LNCaP clone FGC (cell line): Measurements from ENCODE around the gene CPEB4.

Experiments used
- DNase-seq: peaks from one replicate; pipeline ENCODE4 v3.0.0-alpha.2; 2011; ENCODE audit warnings: low read depth
- H3K4me3 ChIP-seq: 2 replicates; pipeline ENCODE4 v1.5.1; 2011; ENCODE audit warnings: mild to moderate bottlenecking, low read depth, low read length, control low read depth
- TF ChIP-seq, protein P1 (sequence below): IDR thresholded peaks from 2 replicates; pipeline ENCODE4 v1.5.1; 2012; ENCODE audit warnings: mild to moderate bottlenecking; ENCODE audit not compliant: control insufficient read depth, insufficient read depth; ENCODE audit errors: extremely low read depth

CPEB4 gene

DNA sequence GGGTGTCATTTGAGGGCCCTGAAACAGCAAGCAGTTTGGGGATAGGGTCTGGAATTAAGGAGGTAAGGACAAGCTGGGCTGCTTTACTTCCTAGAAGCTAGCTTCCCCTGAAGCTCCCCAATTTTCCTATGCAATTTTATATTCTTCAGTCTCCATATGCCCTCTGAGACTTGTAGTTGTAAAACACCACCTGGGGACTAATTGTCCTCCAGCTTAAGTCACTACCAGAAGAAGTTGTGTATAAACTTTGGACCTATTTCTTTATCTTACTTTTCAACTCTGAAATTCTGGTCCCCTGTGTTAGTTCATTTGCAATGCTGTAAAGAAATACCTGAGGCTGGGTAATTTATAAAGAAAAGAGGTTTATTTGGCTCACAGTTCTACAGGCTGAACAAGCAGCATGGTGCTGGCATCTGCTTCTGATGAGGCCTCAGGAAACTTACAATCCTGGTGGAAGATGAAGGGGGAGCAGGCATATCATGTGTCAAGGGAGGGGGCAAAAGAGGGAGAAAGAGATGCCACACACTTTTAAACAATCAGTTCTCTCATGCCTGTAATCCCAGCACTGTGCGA lies 41.1 kb upstream of the CPEB4 start:
- TF ChIP-seq, protein P1, sequence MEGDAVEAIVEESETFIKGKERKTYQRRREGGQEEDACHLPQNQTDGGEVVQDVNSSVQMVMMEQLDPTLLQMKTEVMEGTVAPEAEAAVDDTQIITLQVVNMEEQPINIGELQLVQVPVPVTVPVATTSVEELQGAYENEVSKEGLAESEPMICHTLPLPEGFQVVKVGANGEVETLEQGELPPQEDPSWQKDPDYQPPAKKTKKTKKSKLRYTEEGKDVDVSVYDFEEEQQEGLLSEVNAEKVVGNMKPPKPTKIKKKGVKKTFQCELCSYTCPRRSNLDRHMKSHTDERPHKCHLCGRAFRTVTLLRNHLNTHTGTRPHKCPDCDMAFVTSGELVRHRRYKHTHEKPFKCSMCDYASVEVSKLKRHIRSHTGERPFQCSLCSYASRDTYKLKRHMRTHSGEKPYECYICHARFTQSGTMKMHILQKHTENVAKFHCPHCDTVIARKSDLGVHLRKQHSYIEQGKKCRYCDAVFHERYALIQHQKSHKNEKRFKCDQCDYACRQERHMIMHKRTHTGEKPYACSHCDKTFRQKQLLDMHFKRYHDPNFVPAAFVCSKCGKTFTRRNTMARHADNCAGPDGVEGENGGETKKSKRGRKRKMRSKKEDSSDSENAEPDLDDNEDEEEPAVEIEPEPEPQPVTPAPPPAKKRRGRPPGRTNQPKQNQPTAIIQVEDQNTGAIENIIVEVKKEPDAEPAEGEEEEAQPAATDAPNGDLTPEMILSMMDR = no peak
- no peak for DNase-seq
- H3K4me3 ChIP-seq = no peak overlapping the region

DNA sequence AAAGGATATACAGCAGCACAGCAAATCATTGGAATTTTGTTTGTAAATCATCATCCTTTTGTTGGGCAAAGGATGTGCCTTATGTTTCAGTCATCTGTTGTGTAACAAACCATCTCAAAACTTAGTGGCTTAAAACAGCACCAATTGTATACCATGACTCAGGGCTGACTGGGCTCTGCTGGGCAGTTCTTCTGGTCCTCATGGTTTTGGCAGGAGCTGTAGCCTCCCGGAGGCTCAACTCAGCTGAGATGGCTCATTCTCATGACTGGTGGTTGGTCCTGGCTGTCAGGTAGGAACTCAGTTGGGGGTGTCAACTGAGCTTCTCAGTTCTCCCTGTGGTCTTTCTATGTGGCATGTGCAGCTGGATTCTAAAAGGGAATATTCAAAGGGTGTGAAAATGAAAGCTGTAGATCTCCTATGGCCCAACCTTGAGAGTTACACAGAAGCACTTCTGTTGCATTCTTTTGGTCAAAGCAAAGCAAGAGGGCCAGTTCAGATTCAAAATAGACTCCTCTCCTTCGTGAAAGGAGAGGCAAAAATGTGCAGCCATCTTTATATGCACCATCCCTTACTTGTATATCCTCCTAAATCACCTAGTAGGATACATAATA lies 39.1 kb upstream of the CPEB4 start:
- no peak for DNase-seq
- no peak overlapping the region for H3K4me3 ChIP-seq
- TF ChIP-seq, protein P1 = no peak

DNA sequence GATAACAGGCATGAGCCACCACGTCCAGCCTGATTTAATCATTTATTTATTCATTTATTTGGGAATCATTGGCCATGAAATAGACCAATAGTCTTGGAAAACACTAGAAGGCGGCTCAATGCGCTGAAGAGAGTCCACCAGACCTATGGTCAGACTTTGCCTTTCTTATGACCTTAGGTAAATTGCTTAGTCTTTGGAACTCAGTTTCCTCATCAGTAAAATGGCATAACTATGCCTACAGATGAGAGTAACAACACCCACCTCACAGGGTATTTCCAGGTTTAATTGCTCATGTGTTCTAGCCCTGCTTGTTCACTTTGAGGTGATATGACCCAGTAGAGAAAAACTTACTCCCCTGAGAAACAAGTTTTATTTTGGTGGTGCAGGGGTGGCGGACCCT lies 38.2 kb upstream of the CPEB4 start:
- TF ChIP-seq, protein P1 = no peak
- DNase-seq = no peak
- H3K4me3 ChIP-seq = no peak overlapping the region

DNA sequence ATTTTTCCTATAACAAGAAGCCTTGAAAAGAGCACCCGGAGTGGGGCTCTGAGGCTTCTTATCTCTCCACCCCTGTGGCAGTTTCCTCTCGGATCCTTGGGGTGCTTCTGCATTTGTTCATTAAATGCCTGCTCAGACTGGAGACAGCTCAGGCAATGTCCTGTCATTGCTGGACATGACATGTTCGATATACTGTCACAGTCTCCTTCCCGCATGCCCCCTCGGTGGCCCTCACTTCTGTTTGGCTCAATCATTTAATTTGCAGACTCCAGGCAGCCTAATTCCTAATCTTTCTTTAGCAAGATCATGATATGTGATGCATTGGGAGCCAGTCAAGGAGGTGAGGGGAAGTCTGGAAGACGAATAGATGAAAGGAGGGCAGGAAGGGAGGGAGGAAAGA lies 37.5 kb upstream of the CPEB4 start:
- no peak overlapping the region for H3K4me3 ChIP-seq
- DNase-seq = no peak
- TF ChIP-seq, protein P1 = no peak

DNA sequence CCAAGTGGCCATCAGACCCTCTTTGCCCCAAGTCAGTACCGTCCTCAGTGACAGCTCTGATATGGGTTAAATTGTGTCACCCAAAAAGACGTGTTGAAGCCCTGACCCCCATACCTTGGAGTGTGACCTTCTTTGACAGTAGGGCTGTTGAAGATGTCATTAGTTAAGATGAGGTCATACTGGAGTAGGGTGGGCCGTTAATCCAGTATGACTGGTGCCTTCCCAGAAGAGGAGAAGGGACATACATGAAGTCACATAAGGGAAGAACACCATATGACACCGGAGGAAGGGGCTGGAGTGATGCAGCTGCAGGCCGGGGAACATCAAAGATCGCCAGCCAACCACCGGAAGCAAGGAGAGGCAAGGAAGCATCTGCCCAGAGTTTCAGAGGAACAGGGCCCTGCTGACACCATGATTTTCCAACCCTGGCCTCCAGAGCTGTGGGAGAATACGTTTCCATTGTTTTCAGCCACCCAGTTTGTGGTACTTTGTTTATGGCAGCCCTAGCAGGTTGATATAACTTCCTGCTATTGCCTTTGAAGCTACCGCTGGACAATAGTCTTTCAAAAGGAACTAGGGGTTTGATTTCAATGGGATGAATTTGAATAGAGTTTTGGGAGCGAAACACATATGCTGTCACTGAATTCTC lies 36.4 kb upstream of the CPEB4 start:
- no peak overlapping the region for H3K4me3 ChIP-seq
- no peak for DNase-seq
- TF ChIP-seq, protein P1 = no peak

DNA sequence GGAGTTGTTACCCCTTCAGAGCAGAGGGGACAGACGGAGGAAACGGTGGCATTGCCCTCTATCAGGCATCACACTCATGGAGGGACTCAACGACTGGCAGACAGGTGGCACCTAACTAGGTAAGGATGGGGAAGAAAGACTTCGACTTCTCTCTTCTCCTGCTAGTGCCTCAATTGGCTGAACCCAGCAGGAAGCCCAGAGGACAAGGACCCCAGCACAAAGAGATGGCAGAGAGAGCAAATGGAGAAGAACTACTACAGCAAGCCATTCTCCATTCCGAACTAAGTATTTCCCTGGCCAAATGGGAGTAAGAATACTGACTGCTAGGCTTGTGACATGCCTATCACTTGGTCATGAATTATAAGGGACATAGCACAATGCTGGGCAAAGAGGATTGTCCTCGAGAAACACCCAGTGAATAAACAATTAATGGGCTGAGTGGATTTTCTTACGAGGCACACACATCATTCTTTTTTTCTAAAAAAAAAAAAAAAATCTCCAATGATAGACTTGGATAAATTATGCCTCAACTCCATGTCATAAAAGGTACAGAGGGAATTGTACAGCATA lies 35.3 kb upstream of the CPEB4 start:
- H3K4me3 ChIP-seq = no peak overlapping the region
- DNase-seq = no peak
- TF ChIP-seq, protein P1 = no peak
